ENCODE results near the gene CPEB1.

DNA sequence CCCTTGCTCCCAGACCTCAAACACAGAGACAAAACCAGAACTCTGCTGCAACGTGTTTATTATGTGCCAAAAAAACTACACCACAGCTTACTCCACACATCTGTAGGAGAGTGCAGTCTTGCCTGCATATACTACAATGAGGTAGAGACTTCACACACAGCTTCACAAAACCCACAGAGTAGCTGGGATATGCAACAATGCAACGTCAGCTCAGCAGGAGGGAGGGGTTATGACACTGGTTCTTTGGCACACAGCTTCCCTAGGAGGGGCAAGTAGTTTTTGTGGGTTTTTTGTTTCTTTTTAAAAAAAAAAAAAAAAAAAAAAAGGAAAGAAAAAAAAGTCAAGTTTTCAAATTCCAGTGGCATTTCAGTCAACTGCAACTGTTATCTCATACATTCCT, 104.0 kb downstream of the CPEB1 start:
- TF ChIP-seq, protein P1, sequence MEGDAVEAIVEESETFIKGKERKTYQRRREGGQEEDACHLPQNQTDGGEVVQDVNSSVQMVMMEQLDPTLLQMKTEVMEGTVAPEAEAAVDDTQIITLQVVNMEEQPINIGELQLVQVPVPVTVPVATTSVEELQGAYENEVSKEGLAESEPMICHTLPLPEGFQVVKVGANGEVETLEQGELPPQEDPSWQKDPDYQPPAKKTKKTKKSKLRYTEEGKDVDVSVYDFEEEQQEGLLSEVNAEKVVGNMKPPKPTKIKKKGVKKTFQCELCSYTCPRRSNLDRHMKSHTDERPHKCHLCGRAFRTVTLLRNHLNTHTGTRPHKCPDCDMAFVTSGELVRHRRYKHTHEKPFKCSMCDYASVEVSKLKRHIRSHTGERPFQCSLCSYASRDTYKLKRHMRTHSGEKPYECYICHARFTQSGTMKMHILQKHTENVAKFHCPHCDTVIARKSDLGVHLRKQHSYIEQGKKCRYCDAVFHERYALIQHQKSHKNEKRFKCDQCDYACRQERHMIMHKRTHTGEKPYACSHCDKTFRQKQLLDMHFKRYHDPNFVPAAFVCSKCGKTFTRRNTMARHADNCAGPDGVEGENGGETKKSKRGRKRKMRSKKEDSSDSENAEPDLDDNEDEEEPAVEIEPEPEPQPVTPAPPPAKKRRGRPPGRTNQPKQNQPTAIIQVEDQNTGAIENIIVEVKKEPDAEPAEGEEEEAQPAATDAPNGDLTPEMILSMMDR (conservative IDR thresholded peaks at IDR 0.05 in 1 of 2, IDR thresholded peaks at IDR 0.05 in 1 of 2; ENCODE audit: low read depth in 1 of 2, low read length in 2 of 2), result no peak
- TF ChIP-seq EZH2 (IDR thresholded peaks at IDR 0.05; ENCODE audit: low read length, missing control alignments), result no peak

Measured in fibroblast of lung (primary cell).